GM19238 (cell line): Measurements from ENCODE around the gene ITPRIPL2.

Experiments used
- DNase-seq: peaks from one replicate; pipeline ENCODE4 v3.0.0; 2011; ENCODE audit warnings: low spot score; ENCODE audit not compliant: insufficient read length

Gene ITPRIPL2

GRCh38 chr16:19142939-19143598, 29.3 kb downstream of the ITPRIPL2 start:
- no peak for DNase-seq

DNA sequence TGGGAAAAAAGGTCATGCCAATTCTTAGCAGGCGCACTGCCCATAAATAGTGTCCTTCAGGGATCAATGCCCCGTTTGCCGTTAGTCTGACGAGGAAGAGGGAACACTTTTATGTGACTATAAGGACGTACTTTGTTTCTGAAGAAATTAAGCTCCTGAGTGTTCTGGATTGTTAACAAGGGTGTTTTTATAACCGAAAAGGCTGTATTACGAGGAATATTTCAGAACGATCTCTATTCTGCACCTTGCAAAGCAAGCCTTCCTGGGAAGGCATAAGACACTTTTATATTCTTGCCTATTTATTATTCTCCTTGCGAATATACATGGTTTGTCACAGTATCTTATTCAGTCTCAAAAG, 29.8 kb downstream of the ITPRIPL2 start:
- no peak for DNase-seq

- no peak for DNase-seq
Measured at GRCh38 chr16:19145010-19145409, 31.2 kb downstream of the ITPRIPL2 start.

- no peak for DNase-seq
Measured at GRCh38 chr16:19147126-19147525, 33.4 kb downstream of the ITPRIPL2 start.

DNA sequence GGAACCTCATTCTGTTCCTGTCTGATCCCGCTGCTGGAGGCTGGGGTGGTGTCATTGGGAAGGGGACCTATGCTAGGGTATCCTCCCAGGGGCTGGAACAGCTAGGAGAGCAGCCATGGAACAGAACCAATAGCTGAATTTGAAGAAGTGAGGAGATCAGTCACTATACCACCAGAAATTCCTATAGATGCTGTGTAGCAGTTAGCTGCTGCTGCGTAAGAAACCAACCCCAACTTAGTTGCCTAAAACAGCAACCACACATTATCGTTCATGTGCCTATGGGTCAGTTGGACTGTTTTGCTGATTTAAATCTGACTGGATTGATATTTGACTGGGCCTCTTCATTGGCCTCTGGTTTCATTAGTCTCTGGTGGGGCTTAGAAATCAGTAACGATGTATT, 33.9 kb downstream of the ITPRIPL2 start:
- DNase-seq, result no peak

DNA sequence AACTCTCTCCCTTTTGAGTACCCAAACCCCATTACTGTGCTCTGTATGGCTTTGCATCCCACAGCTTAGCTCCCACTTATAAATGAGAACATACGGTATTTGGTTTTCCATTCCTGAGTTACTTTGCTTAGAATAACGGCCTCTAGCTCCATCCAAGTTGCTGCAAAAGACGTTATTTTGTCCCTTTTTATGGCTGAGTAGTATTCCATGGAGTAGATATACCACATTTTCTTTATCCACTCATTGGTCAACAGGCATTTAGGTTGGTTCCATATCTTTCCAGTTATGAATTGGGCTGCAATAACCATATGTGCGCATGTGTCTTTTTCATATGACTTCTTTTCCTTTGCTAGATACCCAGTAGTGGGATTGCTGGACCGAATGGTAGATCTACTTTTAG, 34.4 kb downstream of the ITPRIPL2 start:
- no peak for DNase-seq

DNA sequence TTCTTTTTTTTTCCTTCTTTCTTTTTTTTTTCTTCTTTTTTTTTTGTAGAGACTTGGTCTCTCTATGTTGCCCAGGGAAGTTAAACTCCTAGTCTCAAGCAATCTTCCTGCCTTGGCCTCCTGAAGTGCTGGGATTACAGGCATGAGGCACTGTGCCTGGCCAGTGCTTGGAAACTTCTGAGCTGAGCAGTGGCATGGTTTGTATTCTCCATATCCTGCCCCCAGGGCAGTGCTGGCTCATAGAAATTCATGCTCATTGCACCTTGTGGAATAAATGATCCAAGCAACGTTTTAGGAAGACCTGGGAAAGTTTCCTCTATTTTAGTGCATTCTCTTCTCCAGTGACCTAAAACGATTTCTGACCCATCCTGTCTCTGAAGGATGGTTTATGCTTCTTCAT, 37.5 kb downstream of the ITPRIPL2 start:
- DNase-seq, result no peak

DNA sequence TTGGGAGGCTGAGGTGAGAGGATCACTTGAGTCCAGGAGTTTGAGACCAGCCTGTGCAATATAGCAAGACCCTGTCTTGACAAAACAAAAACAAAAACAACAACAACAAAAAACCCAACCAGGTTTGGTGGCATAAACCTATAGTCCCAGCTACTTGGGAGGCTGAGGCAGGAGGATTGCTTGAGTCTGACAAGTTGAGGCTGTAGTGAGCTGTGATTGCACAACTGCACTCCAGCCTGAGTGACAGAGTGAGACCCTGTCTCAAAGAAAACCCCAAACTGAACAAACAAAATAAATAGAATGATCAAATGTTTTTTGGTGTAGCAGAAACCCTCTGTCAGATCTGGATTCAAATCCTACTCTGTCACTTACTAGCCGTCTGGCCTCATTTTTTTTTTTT, 38.3 kb downstream of the ITPRIPL2 start:
- DNase-seq, result no peak

DNA sequence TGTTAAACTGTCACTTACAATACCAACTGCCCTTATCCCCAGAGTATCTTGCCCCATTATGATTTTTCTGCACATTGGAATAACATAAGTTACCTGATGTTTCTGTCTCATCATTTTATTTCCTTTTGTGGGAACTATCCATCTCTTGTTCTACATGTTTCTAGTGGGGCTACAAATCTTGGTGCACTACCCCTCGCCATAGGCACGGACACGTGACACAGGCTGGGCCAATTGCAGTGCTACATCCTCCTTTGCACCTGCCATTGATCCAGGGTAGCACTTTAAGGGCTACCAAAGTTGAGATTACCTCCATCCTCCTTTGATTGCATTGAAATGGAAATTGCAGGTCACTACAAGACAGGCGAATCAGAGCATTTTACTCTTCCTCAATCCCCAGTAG, 40.1 kb downstream of the ITPRIPL2 start:
- DNase-seq, result no peak

DNA sequence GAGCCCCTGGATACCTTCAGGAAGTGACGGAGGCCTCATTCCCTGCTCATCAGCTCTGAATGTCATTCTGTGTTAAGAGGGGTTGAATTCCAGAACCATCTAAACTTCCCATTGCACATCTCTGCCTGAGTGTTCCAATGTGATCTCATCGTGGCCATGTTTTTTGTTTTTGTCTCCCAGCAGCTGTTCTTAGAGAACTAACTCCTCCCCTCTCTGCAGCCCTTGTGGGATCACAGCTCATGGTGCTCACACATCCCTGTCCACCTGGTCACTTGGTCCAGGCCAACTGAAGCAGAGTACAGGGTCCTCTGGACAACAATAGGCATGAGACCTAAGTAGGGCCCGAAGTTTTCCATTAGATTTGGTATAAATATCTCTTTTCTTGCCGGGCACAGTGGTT, 48.3 kb downstream of the ITPRIPL2 start:
- no peak for DNase-seq

DNA sequence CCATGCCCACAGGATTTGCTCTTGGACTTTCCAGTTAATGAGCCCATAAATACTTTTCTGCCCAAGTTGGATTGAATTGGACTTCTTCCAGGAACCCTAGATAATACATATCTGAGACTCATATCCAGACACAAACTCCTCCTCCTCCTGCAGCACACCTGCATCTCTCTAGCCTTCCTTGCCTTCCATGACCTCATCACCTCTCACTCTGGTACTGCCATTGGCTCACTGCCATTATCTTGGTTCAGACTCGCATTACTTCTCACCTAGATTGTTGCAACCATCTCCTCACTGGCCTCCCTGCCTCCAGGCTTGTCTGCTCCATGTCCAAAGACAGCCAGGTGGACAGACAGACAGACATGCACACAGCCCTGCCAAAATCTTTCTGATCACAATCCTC, 49.5 kb downstream of the ITPRIPL2 start:
- DNase-seq, result no peak

DNA sequence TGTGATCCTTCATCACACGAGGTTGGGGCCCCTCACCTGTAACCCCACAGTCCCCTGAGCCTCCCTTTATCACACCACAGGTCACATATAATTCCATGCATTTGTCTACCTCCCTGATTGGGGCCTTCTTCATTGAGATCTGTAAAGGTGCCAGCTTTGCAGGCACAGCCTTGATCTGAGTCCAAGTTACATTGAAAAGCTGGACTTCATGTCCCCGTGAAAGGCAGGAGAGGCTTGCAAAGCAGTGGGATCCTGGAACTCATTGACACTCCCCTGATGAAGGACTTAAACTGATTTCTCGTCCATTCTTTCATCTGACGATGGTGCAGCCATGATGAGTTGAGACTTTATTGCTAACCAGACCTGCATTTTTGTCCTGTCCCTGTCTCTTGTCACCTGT, 50.5 kb downstream of the ITPRIPL2 start:
- no peak for DNase-seq

GRCh38 chr16:19165101-19165500, 51.3 kb downstream of the ITPRIPL2 start:
- no peak for DNase-seq

DNA sequence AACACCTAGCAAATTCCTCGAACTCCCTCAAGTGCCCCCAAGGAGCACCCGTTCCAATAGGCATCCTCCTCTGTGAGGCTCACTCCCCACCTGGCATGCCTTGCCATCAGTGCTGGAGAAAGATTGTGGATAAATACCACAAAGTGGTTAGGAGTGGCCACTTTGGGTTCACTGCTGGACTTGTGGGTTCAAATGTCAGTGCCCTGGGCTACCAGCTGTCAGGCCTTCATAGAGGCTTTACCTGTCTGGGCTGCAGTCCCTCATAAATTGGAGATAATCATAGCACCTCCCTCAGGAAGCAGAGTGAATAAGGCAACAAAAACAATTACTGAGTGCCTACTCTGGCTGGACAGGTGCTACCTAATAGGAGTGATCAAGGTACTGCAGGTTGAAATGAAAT, 52.7 kb downstream of the ITPRIPL2 start:
- no peak for DNase-seq

DNA sequence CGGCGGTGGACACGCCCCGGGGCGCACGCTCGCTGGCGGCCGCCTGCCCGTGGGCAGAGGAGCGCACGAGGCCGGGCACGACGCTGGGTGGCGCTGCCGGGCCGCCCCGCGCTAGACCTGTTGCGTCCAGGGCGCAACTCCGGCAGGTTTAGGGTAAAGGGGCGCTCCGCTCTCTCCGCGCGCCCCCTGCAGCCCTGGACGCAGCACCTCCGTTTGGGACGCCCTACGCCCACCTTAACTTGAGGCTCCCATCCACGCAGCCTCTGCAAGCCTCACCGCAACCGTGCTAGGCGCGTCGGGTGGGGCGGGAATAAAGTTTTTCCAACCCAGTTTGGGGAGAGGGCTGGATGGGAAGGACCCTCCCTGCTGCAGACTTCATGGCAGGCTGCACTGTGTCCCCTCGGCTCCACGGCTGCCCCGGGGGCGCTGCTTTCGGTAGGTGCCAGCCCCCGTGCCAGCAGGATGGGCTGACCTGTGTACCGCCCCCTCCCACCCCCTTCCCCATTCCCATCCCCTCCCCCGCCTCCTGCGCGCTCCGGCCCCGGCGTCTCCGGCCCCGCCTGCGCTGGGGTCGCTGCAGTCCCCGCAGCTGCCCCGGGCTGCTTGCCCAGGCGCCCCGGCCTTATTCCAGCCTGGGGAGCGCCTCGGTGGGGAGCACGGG, 54.1 kb downstream of the ITPRIPL2 start, which contains the start of gene SYT17:
TSS of gene SYT17 (plus strand) at position 531 of the 661 bp plus-strand sequence. CDS start 407 bp downstream, outside the sequence.
- peak; percentile 66 for DNase-seq

- no peak for DNase-seq
Measured at GRCh38 chr16:19168371-19169081, 54.8 kb downstream of the ITPRIPL2 start.

GRCh38 chr16:19169082-19169639, 55.4 kb downstream of the ITPRIPL2 start:
- DNase-seq, result no peak

DNA sequence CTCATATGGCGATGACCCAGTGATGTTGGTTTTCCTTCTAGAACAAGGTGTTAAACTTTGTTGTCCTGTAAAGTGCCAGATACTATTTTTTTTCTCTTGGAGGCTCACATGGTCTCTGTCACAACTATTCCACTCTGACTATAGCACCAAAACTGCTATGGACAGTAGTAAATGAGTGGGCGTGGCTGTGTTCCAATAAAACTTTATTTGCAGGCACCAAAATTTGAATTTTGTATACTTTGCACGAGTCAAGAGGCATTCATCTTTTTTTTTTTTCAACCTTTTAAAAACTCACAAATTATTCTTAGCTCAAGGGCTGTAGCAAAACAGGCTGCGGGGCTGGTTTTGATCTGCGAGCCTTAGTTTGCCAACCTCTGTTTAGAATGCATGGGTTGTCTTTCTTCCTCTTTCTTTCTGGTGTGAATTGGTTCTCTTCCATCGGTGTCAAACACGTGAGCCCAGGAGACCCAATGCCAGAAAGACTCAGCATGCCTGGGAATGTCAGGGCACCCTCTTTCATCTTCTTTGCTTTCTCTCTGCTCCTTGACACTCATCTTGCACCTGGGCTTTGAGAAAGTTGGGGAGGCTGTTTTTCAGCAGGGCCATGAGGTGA, 56.4 kb downstream of the ITPRIPL2 start:
- no peak for DNase-seq
